ENCODE measurements around the gene RELB. TPM values are rescaled to one million over a fixed set of nuclear protein-coding genes. Genes with fewer than 3 reads are reported as not detected.
A peak's percentile ranks its signal among the peaks of the same experiment; 100 is the strongest.

The RELB gene
- total and polyA plus RNA-seq, 10 of the 15 experiments (the other 5 are each of a cell fraction or from before 2014, with no cell fraction given), result 0.66 to 43.8 (median 12.8) TPM

DNA sequence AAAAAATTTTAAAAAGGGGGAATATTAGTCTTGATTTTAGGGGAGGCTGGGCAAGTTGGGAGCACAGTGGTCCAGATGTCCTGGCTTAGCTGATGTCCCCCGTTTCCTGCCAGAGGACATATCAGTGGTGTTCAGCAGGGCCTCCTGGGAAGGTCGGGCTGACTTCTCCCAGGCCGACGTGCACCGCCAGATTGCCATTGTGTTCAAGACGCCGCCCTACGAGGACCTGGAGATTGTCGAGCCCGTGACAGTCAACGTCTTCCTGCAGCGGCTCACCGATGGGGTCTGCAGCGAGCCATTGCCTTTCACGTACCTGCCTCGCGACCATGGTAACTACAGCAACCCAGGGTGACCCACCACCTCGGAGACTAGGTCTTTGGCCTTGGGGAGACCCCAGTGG, 31.2 kb downstream of the RELB start:
- Histone ChIP-seq H3K27me3 (replicated peaks in 1 of 2; ENCODE audit: control insufficient read depth in 2 of 2, insufficient read depth in 2 of 2, low read length in 1 of 2) (no peaks in the 10 kb centered on the region), H4K20me1 (ENCODE audit: control insufficient read depth, insufficient read depth) (no peaks in the 10 kb centered on the region), H3K79me2 (ENCODE audit: control insufficient read depth, insufficient read depth, low read length) (no peaks in the 10 kb centered on the region), H3K27ac (ENCODE audit: control insufficient read depth, insufficient read depth) (no peak overlapping the region), H3K9ac (ENCODE audit: control insufficient read depth, insufficient read depth, low read length) (no peak overlapping the region), H3K36me3 (ENCODE audit: control insufficient read depth in 2 of 2, insufficient read depth in 2 of 2, low read length in 1 of 2) (peaks cover 19 to 30% of the 10 kb centered on the region in 2 experiments), H3K4me3 (no peak overlapping the region), H3K9me3 (replicated peaks; ENCODE audit: control insufficient read depth, insufficient read depth, low read length) (no peaks in the 10 kb centered on the region), H2AFZ (ENCODE audit: control insufficient read depth, low read depth, low read length) (no peak overlapping the region), H3K4me2 (ENCODE audit: control insufficient read depth, insufficient read depth) (no peak overlapping the region), H3K4me1 (ENCODE audit: control insufficient read depth, insufficient read depth, low read length) (no peaks in the 10 kb centered on the region)
- in situ Hi-C loops (cut with MboI) (no loop called here), intact Hi-C loops (cut with micrococcal nuclease; ENCODE audit: unreplicated experiment) (no loop called here)
- FAIRE-seq, result no peak
- ChIA-PET RAD21 (ENCODE audit: unreplicated experiment) (interaction anchor here (1.1 kb wide), 1 partner anchor 15 kb away, joined by 4 read pairs; no protein-coding TSS in a partner anchor), CTCF (interaction anchor here (0.6 to 0.8 kb wide), 2 partner anchors 17 to 27 kb away, joined by 3 read pairs; no protein-coding TSS in a partner anchor), POLR2A (interaction anchor here (1.6 to 1.7 kb wide), 2 partner anchors 11 to 14 kb away, joined by 3 to 6 read pairs; no protein-coding TSS in a partner anchor), SMC1A (ENCODE audit: uncharacterized antibody, unreplicated experiment) (interaction anchor here (0.8 kb wide), 1 partner anchor 311 kb away, joined by 3 read pairs; no protein-coding TSS in a partner anchor)
- TF ChIP-seq, protein P1, sequence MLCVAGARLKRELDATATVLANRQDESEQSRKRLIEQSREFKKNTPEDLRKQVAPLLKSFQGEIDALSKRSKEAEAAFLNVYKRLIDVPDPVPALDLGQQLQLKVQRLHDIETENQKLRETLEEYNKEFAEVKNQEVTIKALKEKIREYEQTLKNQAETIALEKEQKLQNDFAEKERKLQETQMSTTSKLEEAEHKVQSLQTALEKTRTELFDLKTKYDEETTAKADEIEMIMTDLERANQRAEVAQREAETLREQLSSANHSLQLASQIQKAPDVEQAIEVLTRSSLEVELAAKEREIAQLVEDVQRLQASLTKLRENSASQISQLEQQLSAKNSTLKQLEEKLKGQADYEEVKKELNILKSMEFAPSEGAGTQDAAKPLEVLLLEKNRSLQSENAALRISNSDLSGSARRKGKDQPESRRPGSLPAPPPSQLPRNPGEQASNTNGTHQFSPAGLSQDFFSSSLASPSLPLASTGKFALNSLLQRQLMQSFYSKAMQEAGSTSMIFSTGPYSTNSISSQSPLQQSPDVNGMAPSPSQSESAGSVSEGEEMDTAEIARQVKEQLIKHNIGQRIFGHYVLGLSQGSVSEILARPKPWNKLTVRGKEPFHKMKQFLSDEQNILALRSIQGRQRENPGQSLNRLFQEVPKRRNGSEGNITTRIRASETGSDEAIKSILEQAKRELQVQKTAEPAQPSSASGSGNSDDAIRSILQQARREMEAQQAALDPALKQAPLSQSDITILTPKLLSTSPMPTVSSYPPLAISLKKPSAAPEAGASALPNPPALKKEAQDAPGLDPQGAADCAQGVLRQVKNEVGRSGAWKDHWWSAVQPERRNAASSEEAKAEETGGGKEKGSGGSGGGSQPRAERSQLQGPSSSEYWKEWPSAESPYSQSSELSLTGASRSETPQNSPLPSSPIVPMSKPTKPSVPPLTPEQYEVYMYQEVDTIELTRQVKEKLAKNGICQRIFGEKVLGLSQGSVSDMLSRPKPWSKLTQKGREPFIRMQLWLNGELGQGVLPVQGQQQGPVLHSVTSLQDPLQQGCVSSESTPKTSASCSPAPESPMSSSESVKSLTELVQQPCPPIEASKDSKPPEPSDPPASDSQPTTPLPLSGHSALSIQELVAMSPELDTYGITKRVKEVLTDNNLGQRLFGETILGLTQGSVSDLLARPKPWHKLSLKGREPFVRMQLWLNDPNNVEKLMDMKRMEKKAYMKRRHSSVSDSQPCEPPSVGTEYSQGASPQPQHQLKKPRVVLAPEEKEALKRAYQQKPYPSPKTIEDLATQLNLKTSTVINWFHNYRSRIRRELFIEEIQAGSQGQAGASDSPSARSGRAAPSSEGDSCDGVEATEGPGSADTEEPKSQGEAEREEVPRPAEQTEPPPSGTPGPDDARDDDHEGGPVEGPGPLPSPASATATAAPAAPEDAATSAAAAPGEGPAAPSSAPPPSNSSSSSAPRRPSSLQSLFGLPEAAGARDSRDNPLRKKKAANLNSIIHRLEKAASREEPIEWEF (IDR thresholded peaks at IDR 0.05; ENCODE audit: insufficient replicate concordance, low read depth, low read length), result no peak
- TF ChIP-seq POLR2AphosphoS5 (IDR thresholded peaks at IDR 0.05; ENCODE audit: low read length) (no peak), POLR2A (IDR thresholded peaks at IDR 0.05; ENCODE audit: low read depth, low read length) (peak; percentile 49; the same call in 1 of the 2 replicates)
- DNase-seq (ENCODE audit: low read depth, low spot score), result no peak
- no peak for ATAC-seq
- BruUV-seq (replicated peaks), result no TSS peak
- WGBS (ENCODE audit: insufficient coverage, insufficient replicate concordance, low lambda C conversion rate, missing lambda C conversion rate), result 94% methylated on average over 18 of the region's 18 CpGs
